NCI-H187 treated with DMSO at 0.1 percent for 48 hours (cell line): ENCODE data around the gene DNTTIP2.
"Not testable (repeated sequence)": the region's sequence is repeated elsewhere in the genome, so short reads cannot be mapped to it uniquely, and the experiment has no call there.

Source experiments
- DNase-seq: peaks from one replicate; lab custom pipeline; 2025; lab: John Stamatoyannopoulos, UW

The DNTTIP2 gene

GRCh38 chr1:93842750-93843500 lies 36.1 kb downstream of the DNTTIP2 start:
- DNase-seq, result no peak

- no peak for DNase-seq
Measured at GRCh38 chr1:93841771-93842170, 37.2 kb downstream of the DNTTIP2 start.

- DNase-seq, result no peak
Measured at GRCh38 chr1:93840956-93841482, 38.0 kb downstream of the DNTTIP2 start.

- no peak for DNase-seq
Measured at GRCh38 chr1:93839753-93840152, 39.3 kb downstream of the DNTTIP2 start.

GRCh38 chr1:93839307-93839706 lies 39.7 kb downstream of the DNTTIP2 start:
- DNase-seq, result no peak

GRCh38 chr1:93837961-93838360 lies 41.0 kb downstream of the DNTTIP2 start:
- DNase-seq, result no peak

- not testable (repeated sequence) for DNase-seq
Measured at GRCh38 chr1:93833293-93833692, 45.7 kb downstream of the DNTTIP2 start.

GRCh38 chr1:93829061-93829460 lies 49.9 kb downstream of the DNTTIP2 start:
- no peak for DNase-seq

- no peak for DNase-seq
Measured at GRCh38 chr1:93828367-93828755, 50.6 kb downstream of the DNTTIP2 start.

GRCh38 chr1:93827633-93828366 lies 51.2 kb downstream of the DNTTIP2 start:
- DNase-seq, result no peak

- DNase-seq, result no peak
Measured at GRCh38 chr1:93827128-93827527, 51.9 kb downstream of the DNTTIP2 start.

- no peak for DNase-seq
Measured at GRCh38 chr1:93824834-93825233, 54.2 kb downstream of the DNTTIP2 start.

- DNase-seq, result no peak
Measured at GRCh38 chr1:93822730-93823425, 56.1 kb downstream of the DNTTIP2 start.

- DNase-seq, result no peak
Measured at GRCh38 chr1:93821423-93822144, 57.4 kb downstream of the DNTTIP2 start.

GRCh38 chr1:93820554-93821422 lies 58.2 kb downstream of the DNTTIP2 start:
- no peak for DNase-seq

- no peak for DNase-seq
Measured at GRCh38 chr1:93818570-93818959, 60.4 kb downstream of the DNTTIP2 start.

GRCh38 chr1:93817819-93818569 lies 61.0 kb downstream of the DNTTIP2 start:
- no peak for DNase-seq

GRCh38 chr1:93816970-93817678 lies 61.9 kb downstream of the DNTTIP2 start:
- no peak for DNase-seq
